ENCODE measurements around the gene RHBDL1.

The RHBDL1 gene

DNA sequence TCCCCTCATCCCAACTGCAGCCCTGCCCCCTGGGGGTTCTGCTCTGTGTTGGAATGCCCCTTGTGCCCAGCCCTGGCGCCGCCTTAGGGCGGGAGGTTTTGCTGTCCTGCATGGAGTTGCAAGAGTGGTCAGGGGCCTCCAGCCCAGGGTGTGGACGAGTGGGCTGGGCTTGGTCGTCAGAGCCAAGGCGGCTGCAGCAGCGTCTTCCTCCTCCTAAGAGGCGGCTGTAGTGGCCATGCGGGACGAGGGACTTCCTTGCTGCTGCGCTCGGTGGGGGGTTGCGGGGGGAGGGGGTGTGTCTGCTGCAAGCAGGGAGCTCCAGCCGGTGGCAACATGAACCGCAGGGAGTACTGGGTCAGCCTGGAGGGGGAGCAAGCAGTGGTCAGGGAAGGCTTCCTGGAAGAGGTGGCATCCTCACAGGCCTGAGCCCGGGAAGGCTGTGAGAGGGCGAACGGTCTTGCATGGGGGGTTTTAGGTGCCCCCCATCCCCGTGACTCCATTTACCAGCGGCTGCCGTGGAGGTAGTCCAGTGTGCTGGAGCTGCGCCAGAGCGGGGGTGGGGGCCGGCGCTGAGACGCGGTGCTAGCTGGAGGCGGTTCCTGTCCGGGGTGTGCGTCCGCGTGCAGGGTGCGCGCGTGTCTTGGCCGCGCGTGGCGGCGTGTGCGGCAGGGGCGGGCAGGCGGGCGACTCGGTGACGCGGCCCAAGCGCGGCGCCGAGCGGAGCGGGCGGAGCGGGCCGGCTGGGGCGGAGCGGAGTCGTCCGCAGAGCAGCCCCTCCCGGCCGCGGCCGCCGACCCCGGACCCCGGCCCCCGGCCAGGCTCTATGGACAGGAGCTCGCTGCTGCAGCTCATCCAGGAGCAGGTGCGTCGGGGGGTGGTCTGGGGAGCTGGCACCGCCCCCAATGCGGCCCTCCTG, at the start of gene RHBDL1:
Gene RHBDL1, plus strand, starts transcription at position 704 of the 916 bp plus-strand sequence. Its CDS starts 120 bp downstream, at position 824.
- no peak for DNase-seq (ENCODE audit: low read depth in 2 of 2)

DNA sequence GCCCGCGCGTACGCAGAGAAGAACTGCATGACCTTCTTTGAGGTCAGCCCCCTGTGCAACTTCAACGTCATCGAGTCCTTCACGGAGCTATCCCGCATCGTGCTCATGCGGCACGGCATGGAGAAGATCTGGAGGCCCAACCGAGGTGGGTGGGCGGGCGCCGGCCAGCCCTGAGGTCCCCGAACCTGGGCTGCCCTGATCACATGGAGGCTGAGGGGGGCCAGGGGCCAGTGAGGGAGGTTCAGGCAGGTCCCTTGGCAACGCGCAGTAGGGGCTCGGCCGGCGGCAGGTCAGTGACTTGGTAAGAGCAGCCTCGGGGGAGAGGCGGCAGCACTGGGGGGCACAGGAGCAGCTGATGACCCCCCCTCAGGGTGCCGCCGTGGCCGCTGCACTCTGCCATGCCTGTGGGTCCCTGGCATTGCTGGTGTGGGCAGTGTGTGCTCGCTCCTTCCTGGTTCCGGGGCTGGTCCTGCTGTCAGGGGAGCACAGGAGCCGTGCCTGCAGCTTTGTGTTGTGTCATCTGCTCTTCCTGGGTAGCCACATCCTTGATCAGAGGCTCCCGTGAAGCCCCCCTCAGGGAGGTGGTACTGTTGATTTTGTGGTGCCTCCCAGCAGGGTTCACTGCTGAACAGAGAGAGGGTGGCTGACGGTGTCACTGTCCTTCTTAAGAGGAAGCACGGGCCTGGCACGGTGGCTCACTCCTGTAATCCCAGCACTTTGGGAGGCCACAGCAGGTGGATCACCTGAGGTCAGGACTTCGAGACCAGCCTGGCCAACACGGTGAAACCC, 49.3 kb upstream of the RHBDL1 start:
- no peak for DNase-seq (ENCODE audit: low read depth in 2 of 2)

DNA sequence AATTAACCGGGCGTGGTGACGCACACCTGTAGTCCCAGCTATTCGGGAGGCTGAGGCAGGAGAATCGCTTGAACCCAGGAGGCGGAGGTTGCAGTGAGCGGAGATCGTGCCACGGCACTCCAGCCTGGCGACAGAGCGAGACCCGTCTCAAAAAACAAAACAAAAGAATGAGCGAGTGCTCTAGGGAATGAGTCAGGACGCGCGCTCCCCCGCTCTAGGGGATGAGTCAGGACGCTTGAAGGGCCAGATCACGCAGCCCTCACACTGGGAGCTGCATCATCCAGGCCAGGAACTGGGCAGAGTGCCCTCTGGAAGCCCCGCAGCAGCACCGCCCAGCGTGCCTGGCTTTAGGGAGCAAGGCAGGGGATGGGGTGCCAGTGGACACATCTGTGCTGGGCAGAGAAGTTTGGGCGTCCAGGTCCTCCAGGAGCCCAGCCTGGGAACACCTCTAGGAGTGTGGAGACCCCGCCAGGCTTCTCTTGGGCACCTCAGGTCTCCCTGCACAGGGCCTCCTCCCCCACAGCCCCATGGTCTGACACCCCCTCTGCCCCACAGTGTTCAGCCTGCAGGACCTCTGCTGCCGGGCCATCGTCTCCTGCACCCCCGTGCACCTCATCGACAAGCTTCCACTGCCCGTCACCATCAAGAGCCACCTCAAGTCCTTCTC, 48.6 kb upstream of the RHBDL1 start:
- no peak for DNase-seq (ENCODE audit: low read depth in 2 of 2)

DNA sequence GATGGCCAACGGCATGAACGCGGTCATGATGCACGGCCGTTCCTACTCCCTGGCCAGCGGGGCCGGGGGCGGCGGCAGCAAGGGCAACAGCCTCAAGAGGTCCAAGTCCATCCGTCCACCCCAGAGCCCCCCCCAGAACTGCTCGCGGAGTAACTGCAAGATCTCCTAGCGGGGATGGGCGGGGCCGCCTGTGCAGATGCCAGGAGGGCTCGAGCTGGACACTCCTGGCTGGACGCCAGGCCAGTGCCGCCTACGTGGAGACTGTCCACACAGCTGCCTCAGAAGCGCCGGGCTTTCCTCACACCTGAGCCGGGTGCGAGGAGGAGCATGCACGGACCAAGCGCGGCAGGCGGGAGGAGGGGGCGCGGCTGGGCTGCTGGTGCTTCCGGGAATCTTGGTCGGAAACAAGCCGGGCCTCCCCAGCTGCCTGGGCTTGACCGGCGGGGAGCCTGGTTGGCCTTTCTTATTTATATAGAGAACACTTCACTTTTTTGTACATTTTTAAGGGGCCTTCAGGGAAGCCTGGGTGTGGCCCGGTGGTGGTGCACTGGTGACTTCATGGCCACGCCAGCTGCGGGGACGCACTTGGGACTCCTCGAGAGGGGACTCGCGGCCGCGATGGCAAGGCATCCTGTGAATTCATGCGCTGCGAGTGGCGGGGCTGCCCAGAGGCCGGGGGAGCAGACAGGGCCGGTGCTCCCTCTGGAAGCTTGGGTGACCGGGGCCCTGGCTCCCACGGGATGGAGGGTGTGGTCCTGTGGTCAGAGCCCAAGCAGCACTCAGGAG, 47.8 kb upstream of the RHBDL1 start:
- DNase-seq (ENCODE audit: low read depth in 2 of 2) = no peak

DNA sequence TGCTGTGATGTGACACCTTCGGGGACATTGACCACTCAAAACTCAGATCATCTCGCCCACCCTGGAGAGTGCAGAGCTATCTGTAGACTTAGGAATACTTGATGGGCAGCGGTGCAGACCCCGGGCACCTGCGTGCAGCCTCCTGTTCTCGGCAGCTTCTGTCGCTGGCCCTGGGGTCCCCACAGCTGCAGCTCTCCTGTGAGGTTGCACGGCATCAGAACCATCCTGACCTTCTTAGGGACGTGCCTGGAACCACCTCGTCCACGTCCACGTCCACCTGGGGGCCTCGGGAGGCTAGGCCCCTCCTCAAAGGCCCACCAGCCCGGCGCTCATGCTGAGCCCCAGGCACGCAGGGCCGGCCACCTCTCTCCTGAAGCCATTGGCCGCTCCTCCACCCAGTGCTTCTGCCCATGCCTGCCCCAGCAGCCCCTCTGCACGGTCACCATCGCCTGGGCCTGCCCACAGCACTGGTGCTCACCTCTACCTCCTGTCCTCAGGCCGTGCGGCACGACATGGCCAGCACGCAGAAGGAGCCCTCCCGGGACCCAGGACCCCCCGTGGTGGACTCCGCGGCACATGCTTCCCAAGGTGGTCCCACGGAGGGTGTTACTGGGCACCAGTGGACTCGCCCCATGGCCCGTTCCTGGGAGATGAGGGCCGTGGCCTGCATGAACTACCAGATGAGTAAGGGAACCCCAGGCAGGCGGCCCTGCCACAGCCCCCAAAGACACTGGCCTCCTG, 47.0 kb upstream of the RHBDL1 start:
- DNase-seq (ENCODE audit: low read depth in 2 of 2) = no peak

DNA sequence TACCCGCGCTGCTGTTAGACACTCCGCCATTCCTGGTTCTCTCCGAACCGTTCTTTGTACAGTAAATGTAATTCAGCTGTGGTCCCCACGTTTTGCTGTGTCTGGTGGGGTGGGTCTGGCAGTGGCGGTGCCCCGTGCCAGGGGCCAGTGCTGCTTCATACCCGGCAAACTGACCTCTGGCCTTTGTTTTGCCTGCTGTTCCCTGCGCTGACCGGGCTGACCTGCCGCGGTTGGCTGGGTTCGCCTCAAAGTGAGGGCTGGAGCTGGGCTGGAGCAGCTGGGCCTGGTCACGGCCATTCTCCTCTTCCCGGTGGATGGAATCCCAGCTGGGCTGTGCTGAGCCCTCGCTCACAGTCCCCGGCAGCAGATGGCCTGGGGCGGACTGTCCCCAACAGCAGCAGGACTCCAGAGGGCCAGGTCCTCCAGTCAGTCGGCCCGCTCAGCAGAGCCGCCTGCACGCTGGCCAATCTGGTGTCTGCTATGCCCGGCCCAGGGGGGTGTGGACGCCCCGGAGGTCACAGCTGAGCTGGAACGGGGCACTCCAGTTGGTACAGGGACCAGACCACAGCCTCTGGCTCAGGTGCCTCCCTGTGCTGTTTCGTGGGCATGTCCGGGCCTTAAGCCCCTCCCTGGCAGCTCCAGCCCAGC, 46.2 kb upstream of the RHBDL1 start:
- DNase-seq (ENCODE audit: low read depth in 2 of 2) = no peak

DNA sequence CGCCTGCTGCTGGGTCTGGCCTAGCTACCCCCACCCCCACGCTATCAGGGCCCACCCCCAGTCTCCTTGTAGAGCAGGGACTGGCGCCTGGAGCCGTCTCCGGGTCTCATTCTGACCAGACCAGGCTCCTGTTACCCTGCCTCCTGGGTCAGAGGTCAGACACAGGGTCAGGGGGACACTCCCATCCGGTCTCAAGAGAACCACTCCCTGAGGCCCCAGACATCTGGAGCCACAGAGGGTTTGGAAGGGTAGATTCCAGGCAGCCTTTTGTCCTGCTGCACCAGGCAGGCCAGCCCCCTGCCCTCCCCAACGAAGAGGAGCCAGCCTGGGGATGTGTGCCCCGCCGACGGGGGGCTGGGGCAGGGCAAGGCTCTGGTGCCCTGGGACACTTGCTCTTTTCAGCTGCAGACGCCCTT, 45.6 kb upstream of the RHBDL1 start:
- no peak for DNase-seq (ENCODE audit: low read depth in 2 of 2)

DNA sequence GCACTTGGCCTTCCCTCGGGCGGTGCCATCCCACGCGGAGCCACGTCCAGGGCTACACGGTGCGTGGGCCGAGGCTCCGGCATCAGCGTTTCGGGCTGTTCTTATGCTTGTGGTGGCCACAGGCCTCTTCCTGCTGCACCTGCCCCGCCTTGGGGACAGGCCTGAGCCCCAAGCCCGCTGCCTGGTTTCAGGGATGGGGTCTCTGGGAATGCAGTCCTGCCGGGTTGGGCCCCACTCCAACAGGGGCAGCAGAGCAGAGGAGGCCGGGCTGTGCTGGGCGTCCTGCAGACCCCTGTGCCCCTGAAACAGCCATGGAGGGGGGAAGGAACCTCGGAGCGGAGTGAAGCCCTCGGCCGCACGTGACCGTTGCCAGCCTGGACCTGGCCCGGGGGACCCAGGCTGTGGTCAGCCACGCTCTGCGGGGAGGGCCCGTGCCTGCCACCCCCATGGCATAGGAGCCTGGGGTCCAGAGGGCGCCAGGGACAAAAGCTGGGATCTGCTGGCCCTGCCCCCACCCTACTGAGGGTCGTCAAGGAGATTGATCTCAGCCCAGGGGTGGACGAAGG, 45.1 kb upstream of the RHBDL1 start:
- DNase-seq (ENCODE audit: low read depth in 2 of 2) = no peak

DNA sequence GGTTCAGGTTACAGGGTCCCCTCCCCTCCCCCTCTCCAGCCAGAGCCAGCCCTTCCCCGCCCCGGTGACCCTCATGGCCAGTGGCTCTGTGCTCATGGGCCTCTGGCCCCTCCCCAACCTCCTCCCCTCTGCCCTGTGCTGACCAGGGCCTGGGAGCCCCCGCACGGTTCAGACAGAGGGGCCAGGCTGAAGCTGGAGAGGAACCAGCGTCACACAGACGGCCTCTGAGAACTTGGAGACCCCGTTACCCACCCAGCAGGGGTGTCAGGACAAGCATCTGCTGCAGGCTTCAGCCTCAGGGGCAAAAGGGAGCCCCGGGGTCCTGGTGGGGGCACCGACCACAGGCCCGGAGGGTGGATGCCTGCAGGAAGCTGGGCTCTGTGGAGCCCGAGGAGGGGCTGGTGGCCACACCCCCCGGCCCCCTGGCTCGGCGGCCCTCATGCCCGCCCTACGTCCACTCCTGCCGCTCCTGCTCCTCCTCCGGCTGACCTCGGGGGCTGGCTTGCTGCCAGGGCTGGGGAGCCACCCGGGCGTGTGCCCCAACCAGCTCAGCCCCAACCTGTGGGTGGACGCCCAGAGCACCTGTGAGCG, 44.6 kb upstream of the RHBDL1 start, which contains the start of gene WFIKKN1:
Gene WFIKKN1, plus strand, starts transcription at position 171 of the 591 bp plus-strand sequence. Its CDS starts 269 bp downstream, at position 440.
- no peak for DNase-seq (ENCODE audit: low read depth in 2 of 2)

DNA sequence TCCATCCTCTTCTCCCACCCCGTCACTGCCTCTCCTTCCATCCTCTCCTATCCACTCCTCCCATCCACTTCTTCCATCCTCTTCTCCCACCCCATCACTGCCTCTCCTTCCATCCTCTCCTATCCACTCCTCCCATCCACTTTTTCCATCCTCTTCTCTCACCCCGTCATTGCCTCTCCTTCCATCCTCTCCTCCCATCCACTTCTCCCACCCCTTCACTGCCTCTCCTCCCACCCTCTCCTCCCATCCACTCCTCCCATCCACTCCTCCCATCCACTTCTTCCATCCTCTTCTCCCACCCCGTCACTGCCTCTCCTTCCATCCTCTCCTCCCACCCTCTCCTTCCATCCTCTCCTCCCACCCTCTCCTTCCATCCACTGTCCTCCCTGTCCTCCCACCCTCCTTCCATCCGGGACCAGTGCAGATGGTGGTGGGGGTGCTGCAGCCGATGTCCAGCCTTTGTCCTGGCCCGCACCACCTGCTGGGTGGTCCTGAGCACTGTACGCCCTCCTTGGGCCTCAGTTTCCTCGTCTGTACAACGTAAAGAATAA, 43.6 kb upstream of the RHBDL1 start:
- no peak for DNase-seq (ENCODE audit: low read depth in 2 of 2)

DNA sequence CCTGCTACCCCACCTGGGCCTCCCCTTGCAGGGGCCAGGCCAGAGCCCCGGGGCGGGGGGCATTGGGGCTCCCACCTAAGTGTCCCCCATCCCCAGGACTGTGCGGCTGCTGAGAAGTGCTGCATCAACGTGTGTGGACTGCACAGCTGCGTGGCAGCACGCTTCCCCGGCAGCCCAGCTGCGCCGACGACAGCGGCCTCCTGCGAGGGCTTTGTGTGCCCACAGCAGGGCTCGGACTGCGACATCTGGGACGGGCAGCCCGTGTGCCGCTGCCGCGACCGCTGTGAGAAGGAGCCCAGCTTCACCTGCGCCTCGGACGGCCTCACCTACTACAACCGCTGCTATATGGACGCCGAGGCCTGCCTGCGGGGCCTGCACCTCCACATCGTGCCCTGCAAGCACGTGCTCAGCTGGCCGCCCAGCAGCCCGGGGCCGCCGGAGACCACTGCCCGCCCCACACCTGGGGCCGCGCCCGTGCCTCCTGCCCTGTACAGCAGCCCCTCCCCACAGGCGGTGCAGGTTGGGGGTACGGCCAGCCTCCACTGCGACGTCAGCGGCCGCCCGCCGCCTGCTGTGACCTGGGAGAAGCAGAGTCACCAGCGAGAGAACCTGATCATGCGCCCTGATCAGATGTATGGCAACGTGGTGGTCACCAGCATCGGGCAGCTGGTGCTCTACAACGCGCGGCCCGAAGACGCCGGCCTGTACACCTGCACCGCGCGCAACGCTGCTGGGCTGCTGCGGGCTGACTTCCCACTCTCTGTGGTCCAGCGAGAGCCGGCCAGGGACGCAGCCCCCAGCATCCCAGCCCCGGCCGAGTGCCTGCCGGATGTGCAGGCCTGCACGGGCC, 42.8 kb upstream of the RHBDL1 start:
- no peak for DNase-seq (ENCODE audit: low read depth in 2 of 2)

DNA sequence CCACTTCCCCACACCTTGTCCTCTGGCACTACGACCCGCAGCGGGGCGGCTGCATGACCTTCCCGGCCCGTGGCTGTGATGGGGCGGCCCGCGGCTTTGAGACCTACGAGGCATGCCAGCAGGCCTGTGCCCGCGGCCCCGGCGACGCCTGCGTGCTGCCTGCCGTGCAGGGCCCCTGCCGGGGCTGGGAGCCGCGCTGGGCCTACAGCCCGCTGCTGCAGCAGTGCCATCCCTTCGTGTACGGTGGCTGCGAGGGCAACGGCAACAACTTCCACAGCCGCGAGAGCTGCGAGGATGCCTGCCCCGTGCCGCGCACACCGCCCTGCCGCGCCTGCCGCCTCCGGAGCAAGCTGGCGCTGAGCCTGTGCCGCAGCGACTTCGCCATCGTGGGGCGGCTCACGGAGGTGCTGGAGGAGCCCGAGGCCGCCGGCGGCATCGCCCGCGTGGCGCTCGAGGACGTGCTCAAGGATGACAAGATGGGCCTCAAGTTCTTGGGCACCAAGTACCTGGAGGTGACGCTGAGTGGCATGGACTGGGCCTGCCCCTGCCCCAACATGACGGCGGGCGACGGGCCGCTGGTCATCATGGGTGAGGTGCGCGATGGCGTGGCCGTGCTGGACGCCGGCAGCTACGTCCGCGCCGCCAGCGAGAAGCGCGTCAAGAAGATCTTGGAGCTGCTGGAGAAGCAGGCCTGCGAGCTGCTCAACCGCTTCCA, 42.0 kb upstream of the RHBDL1 start:
- DNase-seq (ENCODE audit: low read depth in 2 of 2) = no peak

DNA sequence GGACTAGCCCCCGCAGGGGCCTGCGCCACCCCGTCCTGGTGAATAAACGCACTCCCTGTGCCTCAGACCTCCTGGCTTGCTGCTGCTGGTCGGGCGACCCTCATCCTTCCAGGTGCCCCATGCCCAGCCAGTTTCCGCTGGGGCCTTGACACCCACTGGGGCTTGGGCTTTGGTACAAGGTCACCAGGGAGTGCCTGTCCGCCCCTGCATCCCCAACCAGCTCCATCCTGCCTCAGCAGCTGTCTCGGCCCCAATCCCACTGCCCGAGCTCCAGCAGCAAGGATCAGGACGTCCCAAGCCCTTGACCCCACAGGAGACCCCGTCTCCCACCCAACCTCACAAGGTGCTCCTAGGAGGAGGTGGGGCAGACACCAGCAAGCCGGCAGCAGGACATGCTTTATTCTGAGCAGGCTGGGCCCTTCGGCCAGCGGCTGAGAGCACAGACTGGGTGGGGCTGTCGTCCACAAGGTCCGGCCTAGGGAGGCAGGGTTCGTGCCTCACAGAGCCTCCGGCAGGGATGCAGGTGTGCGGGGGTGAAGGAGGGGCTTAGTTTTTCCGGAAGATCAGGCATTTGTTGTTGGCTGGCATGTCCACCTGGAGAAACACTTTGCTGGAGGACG, 41.3 kb upstream of the RHBDL1 start:
- no peak for DNase-seq (ENCODE audit: low read depth in 2 of 2)

DNA sequence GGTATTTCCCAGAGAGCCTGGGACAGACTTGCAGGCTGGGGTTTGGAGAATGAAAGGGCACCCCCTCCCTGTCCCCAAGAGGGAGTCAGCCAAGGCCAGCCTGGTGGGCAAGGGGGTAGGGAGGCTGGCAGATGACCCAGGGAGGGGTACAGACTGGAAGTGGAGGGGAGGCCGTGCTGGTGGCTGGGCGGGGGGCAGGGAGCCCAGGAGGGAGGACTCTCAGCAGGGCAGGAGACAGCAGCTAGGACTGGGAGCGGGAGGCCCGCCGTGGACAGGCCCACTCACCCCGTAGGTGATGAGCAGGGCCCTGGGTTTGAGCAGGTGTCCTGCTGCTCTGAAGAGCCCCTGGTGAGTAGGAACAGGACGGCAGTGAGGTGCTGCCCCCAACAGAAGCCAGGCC, 40.5 kb upstream of the RHBDL1 start:
- no peak for DNase-seq (ENCODE audit: low read depth in 2 of 2)

DNA sequence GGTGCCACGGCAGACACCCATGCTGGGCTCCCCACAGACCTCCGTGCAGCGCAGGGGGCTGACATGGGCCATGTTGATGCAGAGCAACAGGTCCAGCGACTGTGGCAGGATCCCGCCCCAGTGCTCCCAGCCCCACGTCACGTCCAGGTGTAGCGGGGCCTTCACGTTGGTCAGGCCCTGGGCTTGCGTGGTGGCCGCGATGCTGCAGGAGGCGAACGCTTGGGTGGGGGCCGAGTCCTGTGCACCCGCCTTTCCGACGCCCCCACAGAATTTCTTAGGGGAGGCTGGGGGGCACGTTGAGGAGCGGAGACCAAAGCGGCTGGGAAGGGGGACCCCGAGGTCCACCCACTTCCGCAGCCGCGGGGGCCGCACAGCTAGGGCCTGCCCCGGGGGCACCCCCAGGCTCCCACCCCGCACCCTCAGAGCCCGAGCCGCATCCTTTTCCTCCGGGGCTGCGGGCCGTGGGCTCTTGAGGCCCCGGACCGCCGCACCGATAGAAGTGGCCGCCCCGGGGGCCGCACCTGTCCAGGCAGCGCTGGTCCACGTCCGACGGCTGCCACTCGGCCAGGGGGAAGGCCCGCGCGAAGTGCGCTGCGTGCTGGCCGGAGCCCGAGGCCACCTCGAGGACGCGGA, 39.8 kb upstream of the RHBDL1 start:
- DNase-seq (ENCODE audit: low read depth in 2 of 2) = no peak
